Right cardiac atrium (tissue), 5 donors: Measurements from ENCODE around the gene MECR. TPM values are rescaled to one million over a fixed set of nuclear protein-coding genes. Genes with fewer than 3 reads are reported as not detected.

ENCODE experiments used
- ATAC-seq, 2 donors: fragments of 200-7000 bp; cut with Tn5 transposase; one replicate each; pipeline versions ENCODE4 v1.8.0 to v1.9.1; 2020; ENCODE audit warnings: moderate library complexity in 2 of 2, mild to moderate bottlenecking in 1 of 2
- DNase-seq, 3 donors: peaks; one replicate each; pipeline ENCODE4 v3.0.0-alpha.2; 2020
- H3K27ac ChIP-seq: one replicate; pipeline ENCODE4 v1.5.1; 2013; ENCODE audit warnings: mild to moderate bottlenecking, low read length, control low read depth, moderate library complexity
- H3K27me3 ChIP-seq: one replicate; pipeline ENCODE4 v1.6.1; 2013; ENCODE audit not compliant: control insufficient read depth, insufficient read depth
- H3K4me1 ChIP-seq: one replicate; pipeline ENCODE4 v1.6.1; 2013; ENCODE audit warnings: low read length; ENCODE audit not compliant: control insufficient read depth, insufficient read depth
- H3K4me3 ChIP-seq: one replicate; pipeline ENCODE4 v1.5.1; 2013; ENCODE audit warnings: low read length, control low read depth
- H3K9me3 ChIP-seq: one replicate; pipeline ENCODE4 v1.6.1; 2013; ENCODE audit warnings: low read length; ENCODE audit not compliant: control insufficient read depth
- WGBS: extraction: QIAGEN DNeasy Blood & Tissue Kit; methylation state at CpG from one replicate; pipeline ENCODE4 v1.1.7; 2013; 5-methylcytosine and 5-hydroxymethylcytosine counted together
- intact Hi-C, 4 donors: fragments of 100-400 bp; cut with DNase I; formaldehyde crosslinking; loops; one replicate each; pipeline versions ENCODE4 v1.11.0 to v1.14.0; 2022 to 2023
- polyA plus RNA-seq: library from polyadenylated mRNA; stranded (reverse); fragments of 200-250 nt; gene quantifications from one replicate; pipeline ENCODE4 v1.2.3, GENCODE V29; 2013
- total RNA-seq, 4 donors: library from RNA; stranded (reverse); fragmentation: NEBNext Ultra II Directional; extraction: Animal tissue kit (Norgen Biotek cat#: 25700); gene quantifications; one replicate each; pipeline ENCODE4 v1.2.1, GENCODE V29; 2021
- donor health status: healthy with polysubstance abuse.
- donor health status: DM: no; HTN: yes; CAD: no.
- donor health status: DM: no; HTN: no; CAD: no.
- donor health status: DM: no; HTN: yes; CAD: no; lungs with severe emphysema.
- donor health status: DM: yes; HTN: yes; CAD: no.

Gene MECR
- total and polyA plus RNA-seq, 5 donors = 21.0 to 36.0 (median 27.6) TPM

DNA sequence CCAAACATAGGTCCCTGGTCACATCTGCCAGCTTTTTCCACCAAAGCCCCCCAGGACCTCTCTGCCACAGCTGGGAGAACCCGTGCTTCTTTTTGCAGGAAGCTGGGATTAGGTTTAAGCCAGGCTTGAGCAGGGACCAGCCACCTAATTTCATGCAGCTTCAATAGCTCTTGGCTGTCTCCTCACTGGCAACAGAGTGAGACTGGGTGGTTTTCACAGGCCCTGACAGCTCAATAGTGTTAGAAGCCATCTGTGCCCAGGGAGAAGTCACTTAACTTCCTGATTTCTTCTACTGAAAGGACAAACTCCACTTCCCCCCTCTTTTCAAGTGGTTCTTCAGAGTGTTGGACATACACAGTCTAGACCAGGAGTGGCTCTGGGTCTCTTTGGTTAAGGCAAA is 28.7 kb downstream of the MECR start:
- DNase-seq = no peak
- H3K27ac ChIP-seq = peak overlapping the region; percentile 85
- peak in 1 of 2 donors; percentile 18 for ATAC-seq
- H3K9me3 ChIP-seq = no peaks in the 10 kb centered on the region
- WGBS = 47% methylated on average over 1 of the region's 1 CpG
- intact Hi-C loops = loop anchor here (2.0 to 10.0 kb wide), 4 partner anchors 157 to 417 kb away; no protein-coding TSS in a partner anchor
- H3K4me3 ChIP-seq = no peak overlapping the region
- H3K4me1 ChIP-seq = peaks cover 2% of the 10 kb centered on the region
- no peaks in the 10 kb centered on the region for H3K27me3 ChIP-seq

DNA sequence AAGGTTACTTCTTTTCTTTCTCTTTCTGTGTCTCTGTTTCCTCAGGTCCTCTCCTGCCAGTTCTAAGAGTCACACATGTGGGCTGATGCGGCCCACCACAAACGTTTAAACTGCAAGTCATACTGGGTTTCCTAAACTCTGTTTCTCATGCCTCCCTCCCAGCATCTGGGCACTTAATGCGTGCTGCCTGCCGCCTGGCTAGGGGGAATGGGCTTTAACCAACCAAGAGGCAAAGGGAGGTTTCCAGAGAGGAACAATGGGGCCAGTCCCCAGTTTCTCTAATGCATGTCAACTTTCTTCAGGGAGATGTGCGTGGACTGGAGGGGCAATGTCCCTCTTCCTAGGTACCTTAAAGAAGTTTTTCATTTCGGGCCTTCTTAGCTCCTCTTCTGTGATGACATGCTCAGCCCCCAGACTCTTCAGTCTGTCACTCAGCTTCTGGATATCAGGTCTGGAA is 29.1 kb downstream of the MECR start:
- 85% methylated on average over 6 of the region's 6 CpGs for WGBS
- H3K27me3 ChIP-seq = no peaks in the 10 kb centered on the region
- no peak for ATAC-seq
- intact Hi-C loops = loop anchor here (2.0 to 10.0 kb wide), 4 partner anchors 157 to 417 kb away; no protein-coding TSS in a partner anchor
- H3K27ac ChIP-seq = peak overlapping the region; percentile 85
- peaks cover 2% of the 10 kb centered on the region for H3K4me1 ChIP-seq
- DNase-seq = no peak
- H3K4me3 ChIP-seq = no peak overlapping the region
- H3K9me3 ChIP-seq = no peaks in the 10 kb centered on the region

DNA sequence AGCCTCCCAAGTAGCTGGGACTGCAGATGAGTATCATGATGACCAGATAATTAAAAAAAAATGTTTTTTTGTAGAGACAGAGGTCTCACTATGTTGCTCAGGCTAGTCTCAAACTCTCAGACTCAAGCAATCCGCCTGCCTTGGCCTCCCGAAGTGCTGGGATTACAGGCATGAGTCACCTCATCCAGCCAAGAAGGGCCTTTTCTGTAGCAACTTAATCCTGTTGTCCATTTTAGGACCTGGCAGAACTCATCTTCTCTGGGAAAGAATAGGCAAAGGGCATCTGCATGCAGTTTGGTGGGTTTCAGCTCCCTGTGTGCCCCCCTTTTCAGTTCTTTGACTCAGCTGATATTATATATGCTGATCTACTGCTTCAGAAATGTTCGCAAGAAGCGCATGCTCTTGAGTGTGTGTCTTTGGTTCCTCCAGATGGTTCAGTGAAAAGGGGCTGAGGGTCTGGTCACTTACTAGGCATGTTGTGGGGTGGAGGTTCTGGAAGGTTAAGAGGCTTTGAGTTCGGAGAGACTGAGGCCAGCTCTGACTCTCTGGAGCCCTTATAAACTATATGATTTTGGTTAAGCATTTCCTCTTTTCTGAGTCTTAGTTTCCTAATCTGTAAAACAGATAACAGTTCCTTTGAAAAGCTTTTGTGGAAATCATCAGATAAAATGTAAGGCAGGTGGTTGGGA is 29.7 kb downstream of the MECR start:
- WGBS = 97% methylated on average over 5 of the region's 5 CpGs
- H3K4me1 ChIP-seq = peaks cover 2% of the 10 kb centered on the region
- intact Hi-C loops = loop anchor here (10.0 kb wide), 3 partner anchors 156 to 416 kb away; no protein-coding TSS in a partner anchor
- no peak overlapping the region for H3K27ac ChIP-seq
- no peak overlapping the region for H3K4me3 ChIP-seq
- ATAC-seq (no peak), DNase-seq (no peak)
- no peaks in the 10 kb centered on the region for H3K27me3 ChIP-seq
- no peaks in the 10 kb centered on the region for H3K9me3 ChIP-seq

DNA sequence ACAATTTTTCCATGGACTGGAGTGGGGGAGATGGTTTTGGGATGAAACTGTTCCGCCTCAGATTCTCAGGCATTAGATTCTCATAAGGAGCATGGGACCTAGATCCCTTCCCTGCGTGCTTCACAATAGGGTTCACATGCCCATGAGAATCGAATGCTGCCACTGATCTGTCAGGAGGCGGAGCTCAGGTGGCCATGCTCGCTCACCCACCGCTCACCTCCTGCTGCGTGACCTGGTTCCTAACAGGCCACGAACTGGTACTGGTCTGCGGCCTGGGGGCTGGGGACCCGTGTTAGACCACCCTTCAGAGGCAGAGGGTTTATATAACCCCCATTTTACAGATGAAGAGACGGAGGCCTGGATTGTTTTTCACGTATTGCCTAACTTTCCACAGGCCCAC is 32.7 kb downstream of the MECR start:
- no peak for ATAC-seq
- intact Hi-C loops = loop anchor here in 1 of 4 donors (10.0 kb wide), 1 partner anchor 413 kb away; no protein-coding TSS in a partner anchor
- Histone ChIP-seq H3K4me3 (no peak overlapping the region), H3K4me1 (peaks cover 4% of the 10 kb centered on the region), H3K9me3 (no peaks in the 10 kb centered on the region), H3K27ac (no peak overlapping the region), H3K27me3 (no peaks in the 10 kb centered on the region)
- 88% methylated on average over 12 of the region's 12 CpGs for WGBS
- DNase-seq = no peak

DNA sequence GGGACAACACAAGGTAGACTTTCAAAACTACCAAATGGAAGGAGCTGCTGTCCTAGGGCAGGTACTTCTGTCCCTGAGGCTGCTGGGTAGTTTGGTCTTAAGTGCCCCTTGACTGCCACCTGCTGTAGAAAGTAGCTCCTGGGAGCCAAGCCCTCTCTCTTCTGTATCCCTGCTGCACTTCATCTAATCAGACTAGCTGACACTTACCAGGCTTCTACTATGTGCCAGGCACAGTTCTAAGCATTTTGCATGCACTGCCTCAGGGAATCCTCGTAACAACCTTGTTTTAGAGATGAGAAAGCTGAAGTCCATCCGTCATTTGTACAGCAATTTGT is 33.2 kb downstream of the MECR start:
- Histone ChIP-seq H3K27ac (no peak overlapping the region), H3K27me3 (no peaks in the 10 kb centered on the region), H3K9me3 (no peaks in the 10 kb centered on the region), H3K4me1 (peaks cover 4% of the 10 kb centered on the region), H3K4me3 (no peak overlapping the region)
- DNase-seq = no peak
- WGBS = 91% methylated on average over 2 of the region's 2 CpGs
- no peak for ATAC-seq
- intact Hi-C loops = loop anchor here in 1 of 4 donors (10.0 kb wide), 1 partner anchor 413 kb away; no protein-coding TSS in a partner anchor

DNA sequence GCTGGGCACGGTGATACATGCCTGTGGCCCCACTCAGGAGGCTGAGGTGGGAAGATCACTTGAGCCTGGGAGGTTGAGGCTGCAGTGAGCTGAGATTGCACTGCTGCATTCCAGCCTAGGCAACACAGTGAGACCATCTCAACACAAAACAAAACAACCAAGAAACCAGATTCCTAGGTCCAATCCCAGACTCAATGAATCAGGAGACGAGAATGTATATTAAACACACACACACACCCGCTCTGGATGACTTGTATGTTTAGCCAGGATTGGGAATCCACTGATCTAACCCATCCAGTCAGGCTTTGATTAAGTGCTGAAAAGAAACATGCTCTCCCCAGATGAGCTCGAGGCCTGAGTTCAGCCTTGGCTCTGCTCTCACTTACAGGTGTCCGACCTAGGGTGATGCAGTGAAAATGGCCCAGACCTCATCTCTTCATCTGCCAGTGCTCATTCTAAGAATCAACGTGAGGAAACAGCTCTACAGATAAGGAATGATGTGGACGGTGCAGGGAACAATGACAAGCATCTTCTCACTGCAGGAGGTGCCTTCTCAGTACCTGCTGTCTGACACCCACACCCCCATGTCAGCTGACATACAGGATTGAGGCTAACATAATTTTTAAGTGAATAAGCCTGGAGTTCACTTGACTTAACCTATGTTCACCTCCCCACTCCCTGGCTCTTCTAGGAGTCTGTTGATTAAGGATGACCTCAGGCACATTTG is 33.7 kb downstream of the MECR start:
- H3K27me3 ChIP-seq = no peaks in the 10 kb centered on the region
- WGBS = 69% methylated on average over 7 of the region's 7 CpGs

DNA sequence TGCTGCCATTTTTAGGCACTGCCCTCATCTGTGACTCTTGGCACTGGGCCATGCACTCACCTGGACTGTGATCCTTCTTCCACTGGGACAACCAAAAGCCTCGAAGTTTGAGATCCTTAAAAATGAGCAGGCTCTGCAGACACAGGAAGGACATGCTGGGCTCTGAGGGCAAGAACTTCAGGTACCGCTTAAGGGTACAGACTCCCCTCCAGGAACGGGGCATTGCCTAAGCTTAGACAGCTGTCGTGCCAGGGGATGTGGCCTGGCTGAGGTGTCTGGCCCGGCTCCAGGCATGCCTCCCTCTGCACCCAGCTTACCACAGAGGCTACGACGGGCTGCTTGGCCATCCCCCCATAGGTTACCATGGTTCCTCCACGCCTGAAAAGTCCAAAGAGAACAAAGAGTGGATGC is 34.8 kb downstream of the MECR start:
- Histone ChIP-seq H3K27ac (no peak overlapping the region), H3K4me1 (peaks cover 2% of the 10 kb centered on the region), H3K9me3 (no peaks in the 10 kb centered on the region), H3K4me3 (no peak overlapping the region), H3K27me3 (no peaks in the 10 kb centered on the region)
- DNase-seq (no peak), ATAC-seq (no peak)
- WGBS = 76% methylated on average over 8 of the region's 8 CpGs
- intact Hi-C loops = loop anchor here in 1 of 4 donors (10.0 kb wide), 1 partner anchor 411 kb away; no protein-coding TSS in a partner anchor

More for the DNA sequence above, 33.7 kb downstream of the MECR start:
- intact Hi-C loops = loop anchor here in 1 of 4 donors (10.0 kb wide), 1 partner anchor 412 kb away; no protein-coding TSS in a partner anchor
- no peak for DNase-seq
- Histone ChIP-seq H3K4me3 (no peak overlapping the region), H3K9me3 (no peaks in the 10 kb centered on the region), H3K4me1 (peaks cover 2% of the 10 kb centered on the region), H3K27ac (no peak overlapping the region)
- ATAC-seq = no peak

DNA sequence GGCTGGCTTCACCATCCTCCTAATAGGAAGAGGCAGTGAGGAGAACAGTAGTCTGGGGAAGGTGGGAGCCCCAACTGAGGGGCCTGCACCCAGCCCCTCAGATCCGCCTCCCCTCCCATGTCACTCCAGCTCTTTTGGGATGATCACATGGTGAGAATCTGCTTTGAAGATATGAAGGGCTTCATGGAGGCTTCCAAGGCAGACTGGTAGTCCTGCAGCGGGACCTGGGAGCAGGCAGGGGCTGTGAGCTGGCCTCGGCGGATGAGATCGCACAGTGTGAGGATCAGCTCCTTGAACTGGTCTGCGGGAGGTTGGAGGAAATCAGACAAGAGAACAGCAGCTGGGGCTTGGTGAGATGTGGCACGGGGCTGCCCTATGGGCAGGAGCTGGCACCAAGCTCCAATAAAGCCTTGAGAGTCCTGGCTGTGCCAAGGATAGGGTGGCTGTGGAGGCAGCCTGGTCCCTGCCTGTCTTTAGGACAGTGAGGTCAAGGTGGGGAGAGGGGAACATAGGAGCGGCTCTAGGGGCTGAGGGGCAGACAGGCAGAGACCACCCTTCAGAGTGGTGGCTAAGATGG is 36.8 kb downstream of the MECR start:
- DNase-seq = no peak

DNA sequence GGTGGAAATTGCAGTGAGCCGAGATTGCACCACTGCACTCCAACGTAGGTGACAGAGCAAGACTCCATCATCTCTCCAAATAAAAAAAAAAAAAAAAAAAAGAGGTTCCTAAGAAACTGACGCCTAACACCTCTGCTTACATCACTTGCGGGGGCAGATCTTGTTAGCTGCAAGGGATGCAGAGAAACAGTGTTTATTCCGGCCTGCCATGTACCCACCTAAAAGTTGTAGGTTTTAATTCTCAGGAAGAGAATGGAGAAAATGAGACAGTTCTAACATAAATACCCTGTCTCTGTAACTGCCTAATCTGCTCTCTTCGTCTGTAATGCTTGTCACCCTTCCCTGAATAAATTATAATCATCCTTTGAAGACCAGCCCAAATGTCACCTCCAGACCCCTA is 40.0 kb downstream of the MECR start:
- Histone ChIP-seq H3K4me1 (no peaks in the 10 kb centered on the region), H3K9me3 (no peaks in the 10 kb centered on the region), H3K27me3 (no peaks in the 10 kb centered on the region), H3K27ac (no peak overlapping the region), H3K4me3 (no peak overlapping the region)
- WGBS = 84% methylated on average over 6 of the region's 6 CpGs
- ATAC-seq = no peak
- no peak for DNase-seq
- intact Hi-C loops = loop anchor here in 1 of 4 donors (10.0 kb wide), 1 partner anchor 406 kb away; no protein-coding TSS in a partner anchor

More for the DNA sequence above, 36.8 kb downstream of the MECR start:
- intact Hi-C loops = loop anchor here in 1 of 4 donors (10.0 kb wide), 1 partner anchor 409 kb away; no protein-coding TSS in a partner anchor
- H3K9me3 ChIP-seq = no peaks in the 10 kb centered on the region
- 98% methylated on average over 8 of the region's 8 CpGs for WGBS
- H3K27me3 ChIP-seq = no peaks in the 10 kb centered on the region
- no peak overlapping the region for H3K27ac ChIP-seq
- peak in 1 of 2 donors; percentile 14 for ATAC-seq
- H3K4me3 ChIP-seq = no peak overlapping the region
- H3K4me1 ChIP-seq = peaks cover 2% of the 10 kb centered on the region

DNA sequence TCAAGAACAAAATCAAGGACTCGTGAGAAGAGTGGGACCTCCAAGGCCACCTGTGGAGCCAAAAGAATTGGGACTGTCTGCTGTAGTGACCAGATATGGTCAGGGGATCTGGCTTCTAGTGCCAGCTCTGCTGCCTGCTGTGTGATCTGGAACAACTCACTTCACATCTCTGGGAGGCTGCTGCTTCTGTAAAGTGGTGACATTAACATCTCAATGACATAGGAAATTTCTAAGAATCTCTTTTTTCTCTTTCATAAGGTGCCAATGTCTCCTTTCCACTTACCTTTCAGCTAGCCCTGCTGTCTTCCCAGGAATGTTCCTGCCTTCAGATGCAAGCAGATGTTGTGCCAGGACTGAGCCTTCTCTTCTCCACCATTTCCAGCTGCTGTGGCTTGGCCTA is 44.0 kb downstream of the MECR start:
- intact Hi-C loops = loop anchor here in 2 of 4 donors (10.0 kb wide), 2 partner anchors 62 to 542 kb away; partner anchors contain the start of genes RNU11 (in 1 of the 2), TAF12 (in 1 of the 2) and TMEM200B (in 1 of the 2)
- Histone ChIP-seq H3K4me1 (no peaks in the 10 kb centered on the region), H3K4me3 (no peak overlapping the region), H3K9me3 (no peaks in the 10 kb centered on the region), H3K27me3 (no peaks in the 10 kb centered on the region), H3K27ac (no peak overlapping the region)
- DNase-seq (no peak), ATAC-seq (no peak)
- WGBS = 78% methylated on average over 1 of the region's 1 CpG
